HG03442 (cell line): ENCODE results near the gene XCL1.
"Not testable (repeated sequence)": the region's sequence is repeated elsewhere in the genome, so short reads cannot be mapped to it uniquely, and the experiment has no call there.

Experiments used
- ATAC-seq: cut with Tn5 transposase; IDR thresholded peaks from one replicate; pipeline ENCODE4 v1.9.1; 2021; ENCODE audit warnings: mild to moderate bottlenecking, moderate library complexity; ENCODE audit not compliant: unreplicated experiment

Gene XCL1, protein sequence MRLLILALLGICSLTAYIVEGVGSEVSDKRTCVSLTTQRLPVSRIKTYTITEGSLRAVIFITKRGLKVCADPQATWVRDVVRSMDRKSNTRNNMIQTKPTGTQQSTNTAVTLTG

GRCh38 chr1:168576245-168576688, at the start of gene XCL1:
Gene XCL1 (plus strand): TSS chr1:168576605. CDS start chr1:168576638, 33 bp downstream.
- ATAC-seq = not testable (repeated sequence)

DNA sequence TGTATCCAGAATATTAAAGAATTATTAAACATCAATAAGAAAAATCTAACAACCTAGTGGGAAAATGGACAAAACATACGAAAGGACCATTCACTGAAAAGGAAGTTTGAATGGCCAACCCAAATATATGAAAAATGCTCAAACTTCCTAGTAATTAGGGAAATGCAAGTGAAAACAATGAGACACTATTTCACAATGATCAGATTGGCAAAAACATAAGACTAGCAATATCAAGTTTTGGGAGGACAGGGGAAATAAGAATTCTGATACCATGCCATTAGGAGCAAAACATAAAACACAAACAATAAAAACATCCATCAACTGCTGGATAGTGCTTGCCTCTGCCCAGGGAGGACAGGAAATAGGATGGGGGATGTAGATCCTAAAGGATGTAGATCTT, 46.9 kb upstream of the XCL1 start:
- ATAC-seq = no peak

DNA sequence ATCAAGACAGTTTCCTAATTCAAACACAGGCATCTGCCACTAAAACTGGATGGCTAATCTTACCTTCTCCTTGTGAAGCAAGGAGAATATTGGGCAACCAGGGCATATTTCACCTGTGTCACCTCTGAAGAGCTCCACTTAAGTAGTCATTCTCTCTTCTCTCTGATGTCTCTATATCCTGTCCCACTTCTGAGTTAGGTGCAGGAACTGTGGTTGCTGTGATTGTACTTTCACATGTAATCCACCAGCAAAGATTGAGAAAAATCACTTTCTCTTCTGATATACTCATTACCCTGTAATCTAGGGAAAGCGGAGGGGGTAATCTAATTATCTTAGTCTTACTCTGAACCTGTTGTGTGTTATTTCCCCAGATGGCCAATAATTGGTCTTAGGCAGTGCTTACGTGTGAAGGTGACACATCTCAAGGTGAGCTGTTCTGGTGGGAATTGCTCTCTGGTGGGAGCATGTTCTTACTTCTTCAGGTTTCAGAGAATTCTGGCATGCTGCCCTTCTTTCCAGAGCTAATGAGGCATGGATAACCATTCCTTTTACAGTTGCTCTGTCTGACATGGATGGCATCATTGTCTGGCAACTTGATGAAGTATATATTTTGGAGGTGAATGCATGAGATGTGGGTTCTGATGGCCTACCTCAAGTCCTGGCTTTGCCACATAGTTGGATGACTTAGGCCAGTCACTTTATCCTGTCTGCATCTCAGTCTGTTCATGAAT, 44.6 kb upstream of the XCL1 start:
- ATAC-seq = no peak

GRCh38 chr1:168535536-168535935, 40.9 kb upstream of the XCL1 start:
- no peak for ATAC-seq

DNA sequence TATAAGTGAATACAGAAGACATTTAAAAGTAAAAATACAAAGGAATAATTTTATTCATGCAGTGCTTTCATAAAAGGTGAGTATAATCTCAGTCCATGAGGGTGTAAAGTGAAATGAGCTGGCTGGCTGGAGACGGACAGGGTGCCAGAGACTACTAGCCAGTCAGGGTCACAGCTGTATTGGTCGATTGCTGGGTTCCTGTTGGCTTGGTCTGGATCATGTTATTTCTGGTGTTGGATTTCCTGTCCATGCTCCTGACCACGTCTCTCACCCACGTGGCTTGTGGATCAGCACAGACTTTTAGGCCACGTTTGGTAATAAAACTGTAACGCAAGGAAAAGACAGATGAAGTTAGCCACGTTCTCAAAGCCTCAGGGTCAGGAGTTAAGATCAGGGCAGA, 35.6 kb upstream of the XCL1 start:
- ATAC-seq = not testable (repeated sequence)

DNA sequence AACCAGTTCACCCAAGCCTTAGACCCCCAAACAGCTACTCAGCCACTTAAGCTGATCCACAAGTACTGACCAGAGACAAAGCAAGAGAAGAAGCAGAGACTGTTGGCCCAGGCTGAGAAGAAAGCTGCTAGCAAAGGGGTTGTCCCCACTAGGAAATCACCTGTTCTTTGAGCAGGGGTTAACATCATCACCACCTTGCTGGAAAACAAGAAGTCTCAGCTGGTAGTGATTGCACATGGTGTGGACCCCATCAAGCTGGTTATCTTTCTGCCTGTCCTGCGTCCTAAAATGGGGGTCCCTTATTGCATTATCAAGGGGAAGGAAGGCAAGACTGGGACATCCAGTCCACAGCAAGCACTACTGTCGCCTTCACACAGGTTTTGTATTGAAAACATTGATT, 33.4 kb upstream of the XCL1 start:
- not testable (repeated sequence) for ATAC-seq

DNA sequence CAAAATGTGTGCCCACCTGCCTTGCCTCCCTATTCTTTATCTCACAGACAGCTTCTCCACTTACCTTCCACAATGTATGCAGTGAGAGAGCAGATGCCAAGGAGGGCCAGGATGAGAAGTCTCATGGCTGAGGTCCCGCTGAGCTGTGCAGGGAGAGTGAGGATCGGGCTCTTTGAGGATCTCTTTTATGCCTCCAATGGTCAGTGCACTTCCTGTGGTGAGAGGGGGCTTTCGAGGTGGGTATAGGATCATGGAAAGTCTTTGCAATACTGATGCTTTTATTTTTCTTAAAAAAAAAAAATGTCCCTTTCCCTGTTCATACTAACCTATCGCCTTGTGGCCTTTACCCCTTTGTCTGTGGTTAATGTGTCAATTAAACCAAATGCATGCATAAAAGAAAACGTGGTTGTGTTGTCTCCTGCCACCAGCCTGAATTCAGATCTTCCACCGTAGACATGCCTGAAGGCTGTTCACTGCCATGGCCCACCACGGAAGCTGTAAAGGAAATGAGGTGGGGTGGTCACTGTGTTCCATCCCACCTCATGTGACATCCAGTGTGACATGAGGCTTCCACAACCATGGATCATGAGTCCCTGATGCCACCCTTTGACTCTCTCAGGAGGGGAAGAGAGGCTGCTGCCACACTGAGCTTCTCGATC, 32.4 kb upstream of the XCL1 start, which contains the start of gene XCL2:
TSS of gene XCL2 (minus strand) at position 158 of the 659 bp plus-strand sequence. CDS start at position 125, 33 bp downstream.
- not testable (repeated sequence) for ATAC-seq

DNA sequence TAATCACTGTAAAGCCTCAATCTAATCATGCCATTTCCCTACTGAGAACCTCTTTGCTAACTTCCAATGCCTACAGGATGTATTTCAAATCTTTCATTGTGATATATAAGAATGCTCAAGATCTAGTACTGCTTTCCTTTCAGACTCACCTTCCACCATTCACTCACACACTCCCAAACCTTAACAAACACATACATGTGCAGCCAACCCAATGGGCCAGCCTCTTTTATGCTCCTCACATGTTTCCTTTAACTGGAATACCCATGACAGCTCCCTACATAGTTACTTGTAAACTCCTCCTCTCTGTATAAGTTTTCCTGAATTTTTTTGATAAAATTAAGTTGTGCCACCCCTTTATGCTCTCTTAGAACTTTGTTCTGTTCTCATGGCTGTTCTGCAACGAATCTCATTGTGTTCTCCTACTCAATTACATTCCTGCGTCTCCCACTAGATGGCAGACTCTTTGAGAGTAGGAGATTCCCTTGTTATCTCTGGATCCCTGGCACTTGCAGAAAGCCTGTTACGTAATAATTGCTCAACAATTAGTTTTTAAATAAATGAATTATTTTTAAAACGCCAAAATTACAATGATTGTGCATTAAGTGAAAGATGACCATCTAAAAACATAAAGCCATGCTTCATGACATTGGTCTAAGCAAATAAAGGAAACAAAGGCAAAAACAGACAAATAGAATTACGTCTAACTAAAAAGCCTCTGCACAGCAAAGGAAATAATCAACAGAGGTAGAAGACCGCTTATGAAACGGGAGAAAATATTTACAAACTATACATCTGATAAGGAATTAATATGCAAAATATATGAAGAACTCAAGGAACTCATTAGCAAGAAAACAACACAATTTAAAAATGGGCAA, 30.5 kb upstream of the XCL1 start:
- not testable (repeated sequence) for ATAC-seq

DNA sequence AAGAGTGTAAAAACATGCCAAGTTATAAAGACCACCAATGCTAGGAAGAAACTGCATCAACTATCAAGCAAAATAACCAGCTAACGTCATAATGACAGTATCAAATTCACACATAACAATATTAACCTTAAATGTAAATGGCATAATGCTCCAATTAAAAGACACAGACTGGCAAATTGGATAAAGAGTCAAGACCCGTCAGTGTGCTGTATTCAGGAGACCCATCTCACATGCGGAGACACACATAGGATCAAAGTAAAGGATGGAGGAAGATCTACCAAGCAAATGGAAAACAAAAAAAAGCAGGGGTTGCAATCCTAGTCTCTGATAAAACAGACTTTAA, 29.9 kb upstream of the XCL1 start:
- ATAC-seq = not testable (repeated sequence)

- no peak for ATAC-seq
Measured at GRCh38 chr1:168550971-168551370, 25.4 kb upstream of the XCL1 start.

DNA sequence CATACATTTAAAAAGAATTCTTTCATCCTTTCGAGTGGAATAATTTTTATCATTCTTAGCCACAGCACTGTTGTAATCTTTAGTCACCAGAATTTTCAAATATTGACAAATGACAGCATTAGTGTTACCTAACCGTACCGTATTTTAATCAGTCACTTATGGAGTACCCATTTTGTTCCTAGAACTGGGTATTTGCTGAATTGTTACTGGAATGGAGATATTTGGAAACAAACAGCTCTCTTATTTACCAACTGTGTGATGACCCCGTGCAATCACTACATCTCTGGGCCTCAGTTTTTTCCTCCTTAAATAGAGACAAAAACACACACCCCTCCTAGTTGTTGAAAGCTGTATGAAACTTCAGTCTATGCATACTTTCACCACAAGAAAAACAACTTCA, 24.7 kb upstream of the XCL1 start:
- ATAC-seq = no peak

DNA sequence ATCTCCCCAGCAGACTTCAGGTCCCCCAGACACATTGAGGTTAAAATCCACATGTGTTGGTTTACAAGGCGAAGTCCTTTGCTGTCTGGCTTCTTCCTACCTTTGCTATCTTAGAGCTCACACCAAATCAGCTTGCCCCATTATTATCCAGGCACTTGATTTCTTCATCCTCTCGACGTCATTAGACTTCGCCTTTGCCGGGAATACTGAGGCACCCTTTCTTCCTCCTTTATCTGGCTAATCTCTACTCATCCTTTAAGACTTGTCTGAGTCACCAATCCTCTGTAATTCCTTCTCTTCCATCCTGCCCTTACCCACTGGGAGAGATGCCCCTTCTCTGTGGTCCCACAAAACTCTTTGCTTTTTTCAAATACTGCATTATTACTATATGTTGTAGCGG, 23.4 kb upstream of the XCL1 start:
- ATAC-seq = no peak

GRCh38 chr1:168553680-168554553, 22.5 kb upstream of the XCL1 start:
- no peak for ATAC-seq

GRCh38 chr1:168554603-168555483, 21.6 kb upstream of the XCL1 start:
- ATAC-seq = no peak

DNA sequence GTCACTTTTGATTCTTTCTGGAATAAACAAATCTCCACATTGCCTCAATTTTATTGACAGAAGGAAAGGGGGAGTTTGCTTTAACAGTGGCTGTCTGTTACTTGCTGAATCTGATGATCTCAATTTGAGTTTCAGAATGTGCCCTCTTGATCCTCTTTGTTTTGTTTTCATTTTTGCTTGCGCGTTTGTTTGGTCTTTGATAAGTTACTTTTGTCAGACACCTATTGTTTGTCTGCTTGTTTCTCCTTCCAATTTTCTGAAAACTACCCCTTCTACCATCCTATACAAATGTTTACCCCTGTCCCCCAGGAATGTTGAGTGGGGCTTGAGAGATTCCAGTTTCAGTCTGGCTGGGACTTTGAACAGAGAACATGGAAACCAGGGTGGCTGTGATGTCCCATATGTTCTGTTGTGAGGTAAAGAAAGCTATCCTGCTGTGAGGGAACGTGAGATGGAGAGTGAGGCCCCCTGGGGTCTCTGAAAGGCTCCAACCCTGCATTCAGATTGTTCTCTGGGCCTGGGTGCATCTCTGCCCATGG, 20.8 kb upstream of the XCL1 start:
- no peak for ATAC-seq

DNA sequence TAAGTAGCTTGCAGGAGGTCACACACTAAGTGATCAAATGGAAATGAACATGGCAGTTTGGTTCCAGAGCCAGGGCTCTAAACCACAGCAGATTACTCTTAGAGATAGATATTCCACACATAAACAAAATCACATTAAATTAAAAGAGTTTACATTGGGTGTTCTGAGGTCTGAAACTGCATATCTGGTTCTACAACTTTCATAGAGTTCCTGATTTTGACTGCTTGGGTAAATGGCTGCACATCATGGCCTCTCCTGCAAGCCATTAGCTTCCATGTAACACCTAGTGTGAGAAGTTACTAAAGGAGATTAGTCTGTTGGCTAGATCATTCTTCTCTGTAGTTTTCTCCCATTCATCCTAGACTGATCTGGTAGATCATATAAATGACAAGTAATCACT, 19.8 kb upstream of the XCL1 start:
- ATAC-seq = no peak

- ATAC-seq = no peak
Measured at GRCh38 chr1:168560370-168560769, 16.0 kb upstream of the XCL1 start.

DNA sequence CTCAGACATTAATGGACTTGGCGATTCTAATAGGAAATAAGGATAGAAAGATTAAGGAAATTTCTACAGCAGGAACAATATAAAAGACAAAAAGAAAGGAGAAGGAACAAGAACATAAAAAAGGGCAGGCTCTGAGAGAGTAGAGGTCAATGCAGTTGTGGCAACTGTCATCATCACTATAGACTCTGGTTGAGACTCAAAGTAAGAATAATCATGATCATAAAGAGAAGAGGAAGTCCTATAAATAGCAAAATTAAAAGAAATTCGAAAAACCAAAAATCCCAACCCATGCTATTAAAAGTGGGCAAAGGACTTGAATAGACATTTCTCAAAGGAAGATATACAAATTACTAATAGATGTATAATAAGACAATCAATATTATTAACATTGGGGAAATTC, 14.4 kb upstream of the XCL1 start:
- ATAC-seq = no peak

GRCh38 chr1:168565825-168566224, 10.6 kb upstream of the XCL1 start:
- no peak for ATAC-seq
